Measurements from ENCODE around the gene UMPS.

- TF ChIP-seq, protein P1, sequence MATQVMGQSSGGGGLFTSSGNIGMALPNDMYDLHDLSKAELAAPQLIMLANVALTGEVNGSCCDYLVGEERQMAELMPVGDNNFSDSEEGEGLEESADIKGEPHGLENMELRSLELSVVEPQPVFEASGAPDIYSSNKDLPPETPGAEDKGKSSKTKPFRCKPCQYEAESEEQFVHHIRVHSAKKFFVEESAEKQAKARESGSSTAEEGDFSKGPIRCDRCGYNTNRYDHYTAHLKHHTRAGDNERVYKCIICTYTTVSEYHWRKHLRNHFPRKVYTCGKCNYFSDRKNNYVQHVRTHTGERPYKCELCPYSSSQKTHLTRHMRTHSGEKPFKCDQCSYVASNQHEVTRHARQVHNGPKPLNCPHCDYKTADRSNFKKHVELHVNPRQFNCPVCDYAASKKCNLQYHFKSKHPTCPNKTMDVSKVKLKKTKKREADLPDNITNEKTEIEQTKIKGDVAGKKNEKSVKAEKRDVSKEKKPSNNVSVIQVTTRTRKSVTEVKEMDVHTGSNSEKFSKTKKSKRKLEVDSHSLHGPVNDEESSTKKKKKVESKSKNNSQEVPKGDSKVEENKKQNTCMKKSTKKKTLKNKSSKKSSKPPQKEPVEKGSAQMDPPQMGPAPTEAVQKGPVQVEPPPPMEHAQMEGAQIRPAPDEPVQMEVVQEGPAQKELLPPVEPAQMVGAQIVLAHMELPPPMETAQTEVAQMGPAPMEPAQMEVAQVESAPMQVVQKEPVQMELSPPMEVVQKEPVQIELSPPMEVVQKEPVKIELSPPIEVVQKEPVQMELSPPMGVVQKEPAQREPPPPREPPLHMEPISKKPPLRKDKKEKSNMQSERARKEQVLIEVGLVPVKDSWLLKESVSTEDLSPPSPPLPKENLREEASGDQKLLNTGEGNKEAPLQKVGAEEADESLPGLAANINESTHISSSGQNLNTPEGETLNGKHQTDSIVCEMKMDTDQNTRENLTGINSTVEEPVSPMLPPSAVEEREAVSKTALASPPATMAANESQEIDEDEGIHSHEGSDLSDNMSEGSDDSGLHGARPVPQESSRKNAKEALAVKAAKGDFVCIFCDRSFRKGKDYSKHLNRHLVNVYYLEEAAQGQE (IDR thresholded peaks at IDR 0.05; ENCODE audit: insufficient read depth in 1 of 2, low read depth in 2 of 2, low read length in 1 of 2): no peak
- TF ChIP-seq, protein P2, sequence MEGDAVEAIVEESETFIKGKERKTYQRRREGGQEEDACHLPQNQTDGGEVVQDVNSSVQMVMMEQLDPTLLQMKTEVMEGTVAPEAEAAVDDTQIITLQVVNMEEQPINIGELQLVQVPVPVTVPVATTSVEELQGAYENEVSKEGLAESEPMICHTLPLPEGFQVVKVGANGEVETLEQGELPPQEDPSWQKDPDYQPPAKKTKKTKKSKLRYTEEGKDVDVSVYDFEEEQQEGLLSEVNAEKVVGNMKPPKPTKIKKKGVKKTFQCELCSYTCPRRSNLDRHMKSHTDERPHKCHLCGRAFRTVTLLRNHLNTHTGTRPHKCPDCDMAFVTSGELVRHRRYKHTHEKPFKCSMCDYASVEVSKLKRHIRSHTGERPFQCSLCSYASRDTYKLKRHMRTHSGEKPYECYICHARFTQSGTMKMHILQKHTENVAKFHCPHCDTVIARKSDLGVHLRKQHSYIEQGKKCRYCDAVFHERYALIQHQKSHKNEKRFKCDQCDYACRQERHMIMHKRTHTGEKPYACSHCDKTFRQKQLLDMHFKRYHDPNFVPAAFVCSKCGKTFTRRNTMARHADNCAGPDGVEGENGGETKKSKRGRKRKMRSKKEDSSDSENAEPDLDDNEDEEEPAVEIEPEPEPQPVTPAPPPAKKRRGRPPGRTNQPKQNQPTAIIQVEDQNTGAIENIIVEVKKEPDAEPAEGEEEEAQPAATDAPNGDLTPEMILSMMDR (IDR thresholded peaks at IDR 0.05): no peak
- TF ChIP-seq POLR2AphosphoS5 (IDR thresholded peaks at IDR 0.05; ENCODE audit: low read depth, low read length) (no peak), SIN3A (IDR thresholded peaks at IDR 0.05; ENCODE audit: borderline replicate concordance, insufficient read depth, low read depth, low read length) (no peak), TCF7L2 (IDR thresholded peaks at IDR 0.05; ENCODE audit: low read depth, low read length) (no peak)
Measured at GRCh38 chr3:124766113-124767095, 36.2 kb downstream of the UMPS start.
